Breast epithelium (tissue), 3 donors: ENCODE measurements around the gene SH2D3C.

ENCODE experiments used
- POLR2A ChIP-seq: fragments of 450-650 bp; IDR thresholded peaks from one replicate; pipeline ENCODE4 v1.6.1; 2016; ENCODE audit warnings: antibody characterized with exemption, mild to moderate bottlenecking, moderate library complexity
- TF ChIP-seq, protein P1 (sequence below), 3 donors: fragments of 450-650 bp; IDR thresholded peaks; one replicate each; pipeline ENCODE4 v1.5.1; 2016 to 2017; ENCODE audit warnings: antibody characterized with exemption in 3 of 3, mild to moderate bottlenecking in 3 of 3, moderate library complexity in 3 of 3

DNA sequence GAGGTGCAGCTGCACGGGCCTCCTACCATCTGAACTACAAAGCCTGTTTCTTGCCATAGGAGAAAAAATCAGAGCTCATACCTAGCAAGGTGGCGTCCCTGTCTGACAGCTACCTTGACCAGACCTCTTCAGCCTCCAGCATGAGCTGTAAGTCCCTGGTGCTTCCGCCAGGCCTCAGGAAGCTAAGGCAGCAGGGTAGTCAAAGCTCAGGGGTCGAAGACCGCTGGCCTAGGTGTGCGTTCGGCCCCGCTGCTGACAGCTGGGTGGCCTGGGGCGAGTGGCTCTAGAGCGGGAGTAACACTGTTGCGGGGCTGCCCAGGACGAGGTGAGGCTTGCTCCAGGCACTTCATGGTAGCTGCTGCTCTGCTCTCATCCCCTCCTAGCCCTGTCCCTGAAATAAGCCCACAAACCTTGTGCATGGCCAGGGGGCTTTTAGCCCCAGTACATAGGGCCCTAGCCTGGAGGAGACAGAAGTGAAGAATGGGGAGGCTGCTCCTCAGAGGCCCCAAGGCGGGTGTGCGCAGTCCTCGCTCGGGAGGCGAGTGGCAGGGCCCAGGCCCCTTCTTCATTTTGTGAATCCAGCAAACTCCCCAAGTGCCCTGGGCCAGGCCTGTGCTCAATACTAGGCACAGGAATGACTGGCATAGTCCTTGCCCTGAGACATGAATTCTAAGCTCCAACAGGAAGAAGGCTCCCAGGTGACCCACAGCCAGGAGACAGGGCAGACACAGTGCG, 48.8 kb downstream of the SH2D3C start:
- TF ChIP-seq, protein P1, sequence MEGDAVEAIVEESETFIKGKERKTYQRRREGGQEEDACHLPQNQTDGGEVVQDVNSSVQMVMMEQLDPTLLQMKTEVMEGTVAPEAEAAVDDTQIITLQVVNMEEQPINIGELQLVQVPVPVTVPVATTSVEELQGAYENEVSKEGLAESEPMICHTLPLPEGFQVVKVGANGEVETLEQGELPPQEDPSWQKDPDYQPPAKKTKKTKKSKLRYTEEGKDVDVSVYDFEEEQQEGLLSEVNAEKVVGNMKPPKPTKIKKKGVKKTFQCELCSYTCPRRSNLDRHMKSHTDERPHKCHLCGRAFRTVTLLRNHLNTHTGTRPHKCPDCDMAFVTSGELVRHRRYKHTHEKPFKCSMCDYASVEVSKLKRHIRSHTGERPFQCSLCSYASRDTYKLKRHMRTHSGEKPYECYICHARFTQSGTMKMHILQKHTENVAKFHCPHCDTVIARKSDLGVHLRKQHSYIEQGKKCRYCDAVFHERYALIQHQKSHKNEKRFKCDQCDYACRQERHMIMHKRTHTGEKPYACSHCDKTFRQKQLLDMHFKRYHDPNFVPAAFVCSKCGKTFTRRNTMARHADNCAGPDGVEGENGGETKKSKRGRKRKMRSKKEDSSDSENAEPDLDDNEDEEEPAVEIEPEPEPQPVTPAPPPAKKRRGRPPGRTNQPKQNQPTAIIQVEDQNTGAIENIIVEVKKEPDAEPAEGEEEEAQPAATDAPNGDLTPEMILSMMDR (IDR thresholded peaks at IDR 0.05) = no peak
- TF ChIP-seq POLR2A = no peak
